ENCODE measurements around the gene RETN. TPM values are rescaled to one million over a fixed set of nuclear protein-coding genes. Genes with fewer than 3 reads are reported as not detected.

The RETN gene
- total and polyA plus RNA-seq, 2 of the 8 experiments (the other 6 are each of a cell fraction or from before 2014, with no cell fraction given), result not detected

- no peak overlapping the region for H2BK20ac ChIP-seq (ENCODE audit: low read length)
- no peak overlapping the region for H3K4me2 ChIP-seq (ENCODE audit: insufficient read depth in 1 of 2, low read depth in 2 of 2, low read length in 2 of 2)
- DNase-seq (ENCODE audit: low read depth in 1 of 2, low spot score in 2 of 2) (no peak), FAIRE-seq (no peak)
- H3K27ac ChIP-seq (ENCODE audit: low read depth, low read length), result no peak overlapping the region
- peak overlapping the region; percentile 71; the same call in 1 of the 2 replicates for H4K8ac ChIP-seq (ENCODE audit: extremely low read depth, insufficient read depth, low read length)
- no peak overlapping the region for H3K23ac ChIP-seq (ENCODE audit: insufficient read length)
- no peak overlapping the region for H4K5ac ChIP-seq (ENCODE audit: insufficient read length, low read depth, low read length)
- H2BK15ac ChIP-seq (ENCODE audit: low read length), result no peak overlapping the region
- CTCF ChIA-PET (ENCODE audit: partially characterized antibody), result interaction anchor here (0.5 kb wide), 1 partner anchor 1810 kb away, joined by 3 read pairs; no protein-coding TSS in a partner anchor
- no peak overlapping the region for H4K91ac ChIP-seq (replicated peaks; ENCODE audit: insufficient read length, low read length)
- H3K9ac ChIP-seq (replicated peaks in 1 of 4; ENCODE audit: extremely low read depth in 1 of 4, low read depth in 3 of 4, low read length in 3 of 4), result no peak overlapping the region
- no peak for TF ChIP-seq SIRT6 (IDR thresholded peaks at IDR 0.05; ENCODE audit: low read length)
- no peak overlapping the region for H2AK5ac ChIP-seq (ENCODE audit: low read depth, low read length)
- H2BK120ac ChIP-seq (replicated peaks; ENCODE audit: low read depth, low read length), result no peak overlapping the region
- H2BK12ac ChIP-seq (ENCODE audit: low read depth, low read length), result 0 out of 2 replicates have a peak overlapping the region, but pooled peaks have one; percentile 50
- WGBS, 2 experiments (ENCODE audit: extremely low coverage in 1 of 2, insufficient coverage in 1 of 2, insufficient read length in 1 of 2, insufficient replicate concordance in 2 of 2, low coverage in 1 of 2, low lambda C conversion rate in 2 of 2, missing lambda C conversion rate in 1 of 2), result 78% methylated on average over 7 of the region's 8 CpGs; no CpG with 5 or more reads in 1 of the 2 experiments
- no peaks in the 10 kb centered on the region for H4K20me1 ChIP-seq (replicated peaks in 1 of 2; ENCODE audit: control insufficient read depth in 1 of 2, insufficient read depth in 2 of 2, low read length in 2 of 2)
- no peaks in the 10 kb centered on the region; a peak in 1 of 7 replicates for H3K4me1 ChIP-seq (replicated peaks in 1 of 4; ENCODE audit: control insufficient read depth in 3 of 4, insufficient read depth in 4 of 4, low read length in 3 of 4)
- H3K27me3 ChIP-seq (replicated peaks in 1 of 4; ENCODE audit: control insufficient read depth in 3 of 4, extremely low read depth in 1 of 4, insufficient read depth in 3 of 4, low read length in 3 of 4), result no peaks in the 10 kb centered on the region; a peak in 1 of 7 replicates
- POLR2A ChIA-PET (ENCODE audit: partially characterized antibody), result interaction anchor here (0.9 to 1.0 kb wide), 2 partner anchors 78 to 237 kb away, joined by 3 read pairs; partner anchors contain the start of gene TIMM44
- no peak overlapping the region for H3K4me3 ChIP-seq (ENCODE audit: extremely low read depth in 1 of 4, insufficient read depth in 2 of 4, low read depth in 3 of 4, low read length in 4 of 4)
- no peak overlapping the region for H3K18ac ChIP-seq (ENCODE audit: extremely low read depth, low read length)
- 0 out of 2 replicates have a peak, but pooled peaks cover 1% of the 10 kb centered on the region for H3K23me2 ChIP-seq (ENCODE audit: low read depth, low read length)
- H2BK5ac ChIP-seq (ENCODE audit: low read depth, low read length), result no peak overlapping the region
- H3K79me2 ChIP-seq (ENCODE audit: control insufficient read depth in 1 of 2, insufficient read depth in 2 of 2, low read length in 2 of 2), result no peaks in the 10 kb centered on the region
- no peaks in the 10 kb centered on the region for H3K79me1 ChIP-seq (ENCODE audit: low read depth, low read length)
- H2AFZ ChIP-seq (ENCODE audit: low read length), result no peak overlapping the region
- H3K36me3 ChIP-seq (ENCODE audit: control insufficient read depth in 2 of 4, insufficient read depth in 4 of 4, low read length in 3 of 4), result no peaks in the 10 kb centered on the region
- H3K4ac ChIP-seq (replicated peaks; ENCODE audit: insufficient read length, low read depth, low read length), result no peak overlapping the region
- no peak overlapping the region for H3K14ac ChIP-seq (ENCODE audit: insufficient read length)
- H3K9me3 ChIP-seq (ENCODE audit: insufficient read depth in 2 of 2, low read depth in 1 of 2, low read length in 1 of 2), result no peaks in the 10 kb centered on the region
- no peak overlapping the region for H3K56ac ChIP-seq (replicated peaks; ENCODE audit: insufficient read length, low read depth, low read length)
Measured at GRCh38 chr19:7706955-7707456, 38.2 kb downstream of the RETN start.

Data from H1 (cell line).